Transverse colon (tissue), 3 donors: ENCODE results near the gene SYT17.

Experiments used
- CTCF ChIP-seq, 5 experiments: fragments of 200-600 bp in 3 of 5; fragments of 450-650 bp in 2 of 5; sonication (generic) in 3 of 5; IDR thresholded peaks; 1 replicate in 2 of 5; 2 replicates in 3 of 5; pipeline ENCODE4 v1.5.1; 2016 to 2017; ENCODE audit warnings: antibody characterized with exemption in 5 of 5, inconsistent platforms in 3 of 5, mild to moderate bottlenecking in 2 of 5, moderate library complexity in 1 of 5
- EP300 ChIP-seq: sonication (generic); formaldehyde crosslinking; IDR thresholded peaks from one replicate; pipeline ENCODE4 v1.6.1; 2017; ENCODE audit warnings: antibody characterized with exemption, low read depth
- POLR2A ChIP-seq: fragments of 450-650 bp; IDR thresholded peaks from one replicate; pipeline ENCODE4 v1.6.1; 2016; ENCODE audit warnings: antibody characterized with exemption, mild to moderate bottlenecking, moderate library complexity

- TF ChIP-seq CTCF (IDR thresholded peaks at IDR 0.05): no peak
- TF ChIP-seq POLR2A: no peak
- TF ChIP-seq EP300: no peak
Measured at GRCh38 chr16:19132898-19133297, 35.1 kb upstream of the SYT17 start.
